Nephron (organoid): Measurements from ENCODE around the gene MRPS12.
"Not testable (repeated sequence)": the region's sequence is repeated elsewhere in the genome, so short reads cannot be mapped to it uniquely, and the experiment has no call there.

Experiments
- H3K27ac Mint-ChIP-seq, 3 experiments: 2 replicates each; pipeline ENCODE4 v1.8.0; 2020; ENCODE audit warnings: mixed read lengths in 3 of 3, mild to moderate bottlenecking in 2 of 3, moderate library complexity in 1 of 3
- H3K27me3 Mint-ChIP-seq: 2 replicates; pipeline ENCODE4 v1.8.0; 2021; ENCODE audit warnings: low read depth, mild to moderate bottlenecking, moderate library complexity, mixed read lengths
- H3K36me3 Mint-ChIP-seq: 2 replicates; pipeline ENCODE4 v1.8.0; 2020; ENCODE audit warnings: low read depth, mixed read lengths
- H3K4me1 Mint-ChIP-seq: 2 replicates; pipeline ENCODE4 v1.8.0; 2020; ENCODE audit warnings: mixed read lengths
- H3K4me3 Mint-ChIP-seq, 3 experiments: 2 replicates each; pipeline ENCODE4 v1.8.0; 2020; ENCODE audit warnings: mild to moderate bottlenecking in 3 of 3, mixed read lengths in 3 of 3, moderate library complexity in 2 of 3
- H3K9me3 Mint-ChIP-seq: 2 replicates; pipeline ENCODE4 v1.8.0; 2020; ENCODE audit warnings: mixed read lengths
- TF ChIP-seq, protein P1 (sequence below), 3 experiments: fragments of 200-600 bp; sonication (generic); IDR thresholded peaks; one replicate each; pipeline ENCODE4 v1.5.0; 2021; ENCODE audit warnings: antibody characterized with exemption in 3 of 3; ENCODE audit not compliant: unreplicated experiment in 3 of 3

The MRPS12 gene

DNA sequence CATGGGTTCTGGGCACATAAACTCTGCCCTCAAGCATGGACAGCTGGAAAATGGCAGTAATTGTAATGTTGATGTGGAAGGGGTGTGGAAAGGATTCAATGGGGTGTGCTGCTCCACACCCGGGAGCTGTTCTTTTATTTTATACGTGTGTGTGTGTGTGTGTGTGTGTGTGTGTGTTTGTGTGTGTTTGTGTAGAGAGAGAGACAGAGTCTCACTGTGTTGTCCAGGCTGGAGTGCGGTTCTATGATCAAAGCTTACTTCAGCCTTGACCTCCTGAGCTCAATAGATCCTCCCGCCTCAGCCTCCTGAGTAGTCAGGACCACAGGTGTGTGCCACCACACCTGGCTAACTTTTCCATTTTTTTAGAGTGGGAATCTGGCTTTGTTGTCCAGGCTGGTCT lies 2.8 kb downstream of the MRPS12 start:
- peaks cover 45% of the 10 kb centered on the region for H3K36me3 Mint-ChIP-seq
- H3K4me3 Mint-ChIP-seq, result peak overlapping the region in 1 of 3 experiments; percentile 24
- peaks cover 15% of the 10 kb centered on the region for H3K4me1 Mint-ChIP-seq
- no peak overlapping the region for H3K27ac Mint-ChIP-seq
- H3K27me3 Mint-ChIP-seq, result no peaks in the 10 kb centered on the region
- TF ChIP-seq, protein P1, sequence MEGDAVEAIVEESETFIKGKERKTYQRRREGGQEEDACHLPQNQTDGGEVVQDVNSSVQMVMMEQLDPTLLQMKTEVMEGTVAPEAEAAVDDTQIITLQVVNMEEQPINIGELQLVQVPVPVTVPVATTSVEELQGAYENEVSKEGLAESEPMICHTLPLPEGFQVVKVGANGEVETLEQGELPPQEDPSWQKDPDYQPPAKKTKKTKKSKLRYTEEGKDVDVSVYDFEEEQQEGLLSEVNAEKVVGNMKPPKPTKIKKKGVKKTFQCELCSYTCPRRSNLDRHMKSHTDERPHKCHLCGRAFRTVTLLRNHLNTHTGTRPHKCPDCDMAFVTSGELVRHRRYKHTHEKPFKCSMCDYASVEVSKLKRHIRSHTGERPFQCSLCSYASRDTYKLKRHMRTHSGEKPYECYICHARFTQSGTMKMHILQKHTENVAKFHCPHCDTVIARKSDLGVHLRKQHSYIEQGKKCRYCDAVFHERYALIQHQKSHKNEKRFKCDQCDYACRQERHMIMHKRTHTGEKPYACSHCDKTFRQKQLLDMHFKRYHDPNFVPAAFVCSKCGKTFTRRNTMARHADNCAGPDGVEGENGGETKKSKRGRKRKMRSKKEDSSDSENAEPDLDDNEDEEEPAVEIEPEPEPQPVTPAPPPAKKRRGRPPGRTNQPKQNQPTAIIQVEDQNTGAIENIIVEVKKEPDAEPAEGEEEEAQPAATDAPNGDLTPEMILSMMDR (IDR thresholded peaks at IDR 0.05; ENCODE audit: unreplicated experiment in 3 of 3), result no peak
- H3K9me3 Mint-ChIP-seq, result peaks cover 9% of the 10 kb centered on the region

DNA sequence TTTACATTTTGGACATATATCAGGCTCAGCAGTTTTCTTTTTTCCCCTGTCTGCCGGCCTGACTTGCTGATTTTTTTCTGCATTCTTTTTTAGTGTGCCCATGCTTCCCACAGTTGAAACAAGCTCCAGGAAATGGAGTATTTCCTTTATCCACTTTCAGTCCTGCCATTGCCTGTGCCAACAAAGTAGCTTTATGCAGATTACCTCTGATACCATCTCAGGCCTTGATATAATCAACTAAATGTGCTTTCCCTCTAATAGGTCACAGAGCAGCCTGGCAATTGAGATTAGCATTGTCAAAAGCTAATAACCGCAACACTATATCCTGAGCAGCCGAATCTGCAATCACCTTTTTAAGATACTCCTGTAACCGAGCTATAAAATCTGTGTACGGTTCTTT lies 9.2 kb downstream of the MRPS12 start:
- TF ChIP-seq, protein P1 (IDR thresholded peaks at IDR 0.05; ENCODE audit: unreplicated experiment in 3 of 3), result no peak
- peaks cover 10% of the 10 kb centered on the region for H3K4me1 Mint-ChIP-seq
- no peaks in the 10 kb centered on the region for H3K27me3 Mint-ChIP-seq
- peaks cover 4% of the 10 kb centered on the region for H3K9me3 Mint-ChIP-seq
- H3K36me3 Mint-ChIP-seq, result peaks cover 40% of the 10 kb centered on the region
- H3K27ac Mint-ChIP-seq, result peak overlapping the region; percentile 10 to 62 (median 18)
- no peak overlapping the region for H3K4me3 Mint-ChIP-seq

DNA sequence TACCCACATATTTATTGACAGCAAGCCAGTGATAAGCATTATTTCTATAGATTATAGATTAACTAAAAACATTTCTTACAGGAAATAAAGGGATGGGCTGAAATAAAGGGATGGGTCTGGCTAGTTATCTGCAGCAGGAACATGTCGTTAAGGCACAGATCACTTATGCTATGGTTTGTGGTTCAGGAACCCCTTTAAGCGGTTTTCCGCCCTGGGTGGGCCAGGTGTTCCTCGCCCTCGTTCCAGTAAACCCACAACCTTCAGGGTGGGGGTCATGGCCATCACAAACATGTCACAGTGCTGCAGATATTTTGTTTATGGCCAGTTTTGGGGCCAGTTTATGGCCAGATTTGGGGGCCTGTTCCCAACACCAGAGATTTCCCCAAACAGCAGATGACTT lies 10.7 kb downstream of the MRPS12 start:
- H3K9me3 Mint-ChIP-seq, H3K4me1 Mint-ChIP-seq, H3K27me3 Mint-ChIP-seq, H3K4me3 Mint-ChIP-seq: not testable (repeated sequence)
- H3K36me3 Mint-ChIP-seq, result peaks cover 27% of the 10 kb centered on the region
- peak overlapping the region in 1 of 3 experiments; percentile 10 for H3K27ac Mint-ChIP-seq

DNA sequence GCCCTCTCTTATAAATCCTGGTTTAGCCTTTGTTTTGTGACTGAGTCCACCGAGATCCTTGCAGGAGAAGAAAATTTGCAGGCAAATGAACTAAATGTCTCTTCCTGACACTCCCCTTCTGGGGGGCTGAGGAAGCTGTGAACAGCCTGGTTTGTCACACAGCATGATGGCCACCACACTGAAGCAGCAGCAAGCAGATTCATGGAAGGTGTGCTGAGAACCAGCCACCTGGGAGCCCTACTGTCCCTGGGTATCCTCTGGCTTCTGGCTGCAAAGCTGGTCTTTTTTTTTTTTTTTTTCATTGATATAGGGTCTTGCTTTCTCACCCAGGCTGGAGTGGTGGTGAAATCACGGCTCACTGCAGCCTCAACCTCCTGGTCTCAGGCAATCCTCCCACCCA lies 11.2 kb downstream of the MRPS12 start:
- H3K27ac Mint-ChIP-seq, result no peak overlapping the region
- H3K4me3 Mint-ChIP-seq, result no peak overlapping the region
- TF ChIP-seq, protein P1 (IDR thresholded peaks at IDR 0.05; ENCODE audit: unreplicated experiment in 3 of 3), result no peak

DNA sequence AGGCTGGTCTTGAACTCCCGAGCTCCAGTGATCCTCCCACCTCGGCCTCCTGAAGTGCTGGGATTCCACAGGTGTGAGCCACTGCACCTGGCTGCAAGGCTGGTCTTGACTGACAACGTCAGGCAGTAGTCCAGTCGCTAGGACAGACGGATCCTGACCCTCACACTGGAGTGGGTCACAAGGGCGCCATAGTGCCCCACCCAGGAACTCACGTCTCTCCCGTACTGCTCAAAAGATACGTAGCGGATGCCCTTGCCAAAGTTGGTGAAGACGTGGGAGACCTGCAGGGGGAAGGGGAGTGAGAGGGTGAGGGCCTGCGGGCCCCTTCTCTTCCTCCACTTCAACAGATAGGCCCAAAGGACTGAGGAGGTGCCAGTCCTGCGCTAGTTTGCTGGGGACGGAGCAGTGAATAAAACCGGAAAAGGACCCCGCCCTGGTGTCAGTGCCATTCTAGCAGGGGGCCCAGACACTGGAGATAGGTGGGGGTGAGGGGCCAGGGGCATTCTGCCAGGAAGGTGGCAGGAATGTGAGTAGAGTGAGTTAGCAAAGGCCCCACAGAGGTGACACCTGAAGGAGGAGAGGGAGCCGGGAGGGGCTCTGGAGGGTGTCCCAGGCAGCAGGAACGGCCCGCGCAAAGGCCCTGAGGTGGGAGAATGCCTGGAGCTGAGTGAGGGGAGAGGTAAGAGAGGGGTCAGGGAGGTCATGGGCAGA lies 11.9 kb downstream of the MRPS12 start:
- H3K27me3 Mint-ChIP-seq, result no peaks in the 10 kb centered on the region
- no peak overlapping the region for H3K4me3 Mint-ChIP-seq
- peaks cover 33% of the 10 kb centered on the region for H3K36me3 Mint-ChIP-seq
- peaks cover 10% of the 10 kb centered on the region for H3K4me1 Mint-ChIP-seq
- no peak overlapping the region for H3K27ac Mint-ChIP-seq
- TF ChIP-seq, protein P1 (IDR thresholded peaks at IDR 0.05; ENCODE audit: unreplicated experiment in 3 of 3), result no peak
- no peaks in the 10 kb centered on the region for H3K9me3 Mint-ChIP-seq

More for the DNA sequence above, 11.2 kb downstream of the MRPS12 start:
- peaks cover 10% of the 10 kb centered on the region for H3K4me1 Mint-ChIP-seq
- no peaks in the 10 kb centered on the region for H3K9me3 Mint-ChIP-seq
- H3K27me3 Mint-ChIP-seq, result no peaks in the 10 kb centered on the region
- H3K36me3 Mint-ChIP-seq, result peaks cover 27% of the 10 kb centered on the region

DNA sequence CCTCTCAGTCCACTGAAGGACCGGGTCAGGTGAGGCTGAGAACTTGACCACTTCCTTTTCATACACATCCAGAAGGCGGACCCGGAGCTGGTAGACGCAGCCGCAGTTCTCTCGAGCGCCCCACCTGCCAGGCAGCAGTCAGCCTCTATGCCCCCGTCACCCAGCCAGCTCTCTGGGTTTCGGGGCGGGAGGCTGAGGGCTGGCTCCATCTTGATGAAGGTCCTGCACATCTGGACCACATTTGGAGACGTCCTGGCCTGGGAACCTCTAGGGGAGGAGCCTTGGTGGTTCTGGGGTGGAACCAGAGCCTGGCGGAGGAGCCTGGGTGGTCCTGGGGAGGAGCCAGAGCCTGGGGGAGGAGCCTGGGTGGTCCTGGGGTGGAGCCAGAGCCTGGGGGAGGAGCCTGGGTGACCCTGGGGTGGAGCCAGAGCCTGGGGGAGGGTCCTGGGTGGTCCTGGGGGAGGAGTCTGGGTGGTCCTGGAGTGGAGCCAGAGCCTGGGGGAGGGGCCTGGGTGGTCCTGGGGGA lies 14.3 kb downstream of the MRPS12 start:
- Mint-ChIP-seq H3K36me3 (peaks cover 49% of the 10 kb centered on the region), H3K27me3 (no peaks in the 10 kb centered on the region), H3K27ac (no peak overlapping the region), H3K4me1 (peaks cover 9% of the 10 kb centered on the region), H3K9me3 (no peaks in the 10 kb centered on the region), H3K4me3 (no peak overlapping the region)
- TF ChIP-seq, protein P1 (IDR thresholded peaks at IDR 0.05; ENCODE audit: unreplicated experiment in 3 of 3), result no peak
